NCI-H526 treated with DMSO at 0.1 percent for 48 hours (cell line): ENCODE measurements around the gene KDM2A.
"Not testable (repeated sequence)": the region's sequence is repeated elsewhere in the genome, so short reads cannot be mapped to it uniquely, and the experiment has no call there.

ENCODE experiments used
- DNase-seq: peaks from one replicate; lab custom pipeline; 2025; lab: John Stamatoyannopoulos, UW

Gene KDM2A

DNA sequence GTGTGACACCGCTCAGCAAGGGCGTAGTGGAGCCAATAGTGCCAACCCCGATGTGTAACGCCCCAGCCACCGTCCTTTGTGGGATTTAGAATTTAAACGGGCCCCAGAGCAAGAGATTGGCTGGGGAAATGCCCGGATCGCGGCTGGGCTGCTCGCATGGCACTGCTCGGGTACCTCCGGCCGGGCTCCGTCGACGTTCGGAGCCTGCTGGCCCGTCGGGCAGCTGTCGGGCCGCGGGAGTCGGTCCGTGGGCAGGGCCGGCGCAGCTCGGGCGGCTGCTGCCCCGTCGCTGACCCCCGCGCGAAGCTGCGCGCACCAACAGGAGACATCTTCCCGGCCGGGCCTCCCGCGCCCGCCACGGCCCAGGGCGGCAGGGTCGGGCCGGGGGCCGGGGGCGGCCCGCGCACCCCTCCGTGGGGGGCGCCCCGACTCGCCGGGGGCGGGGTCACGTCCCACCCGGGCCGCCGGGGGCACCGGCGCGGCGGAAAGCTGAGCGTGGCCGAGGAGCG, 1.3 kb upstream of the KDM2A start:
- no peak for DNase-seq

DNA sequence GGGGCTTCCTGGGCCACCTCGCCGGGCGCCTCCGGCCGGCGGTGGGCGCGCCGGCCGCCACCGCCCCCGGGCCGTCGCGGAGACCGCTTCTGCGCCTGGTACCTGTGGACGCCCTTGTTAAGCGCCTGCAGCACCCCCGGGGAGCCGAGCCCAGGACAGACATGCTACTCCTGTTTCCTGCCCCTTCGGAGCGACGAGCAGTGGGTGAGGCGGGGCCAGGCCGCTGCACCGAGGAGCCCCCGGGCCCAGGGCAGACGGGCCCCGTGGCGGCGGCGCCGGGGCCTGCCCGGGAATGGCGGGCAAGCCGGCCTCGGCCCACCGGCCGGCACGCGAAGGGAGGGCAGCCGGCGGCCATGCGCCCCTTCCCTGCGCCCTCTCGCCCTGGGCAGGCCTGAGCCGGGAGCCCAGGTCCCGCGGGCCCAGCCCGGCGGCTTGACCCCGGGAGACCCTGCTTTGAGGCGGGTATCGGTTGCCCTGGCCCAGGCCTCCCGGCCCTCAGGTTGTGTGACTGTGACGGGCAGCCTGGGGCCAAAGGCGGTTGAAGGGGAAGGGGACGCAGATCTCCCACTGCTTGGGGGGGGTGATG, 789 bp upstream of the KDM2A start:
- no peak for DNase-seq

DNA sequence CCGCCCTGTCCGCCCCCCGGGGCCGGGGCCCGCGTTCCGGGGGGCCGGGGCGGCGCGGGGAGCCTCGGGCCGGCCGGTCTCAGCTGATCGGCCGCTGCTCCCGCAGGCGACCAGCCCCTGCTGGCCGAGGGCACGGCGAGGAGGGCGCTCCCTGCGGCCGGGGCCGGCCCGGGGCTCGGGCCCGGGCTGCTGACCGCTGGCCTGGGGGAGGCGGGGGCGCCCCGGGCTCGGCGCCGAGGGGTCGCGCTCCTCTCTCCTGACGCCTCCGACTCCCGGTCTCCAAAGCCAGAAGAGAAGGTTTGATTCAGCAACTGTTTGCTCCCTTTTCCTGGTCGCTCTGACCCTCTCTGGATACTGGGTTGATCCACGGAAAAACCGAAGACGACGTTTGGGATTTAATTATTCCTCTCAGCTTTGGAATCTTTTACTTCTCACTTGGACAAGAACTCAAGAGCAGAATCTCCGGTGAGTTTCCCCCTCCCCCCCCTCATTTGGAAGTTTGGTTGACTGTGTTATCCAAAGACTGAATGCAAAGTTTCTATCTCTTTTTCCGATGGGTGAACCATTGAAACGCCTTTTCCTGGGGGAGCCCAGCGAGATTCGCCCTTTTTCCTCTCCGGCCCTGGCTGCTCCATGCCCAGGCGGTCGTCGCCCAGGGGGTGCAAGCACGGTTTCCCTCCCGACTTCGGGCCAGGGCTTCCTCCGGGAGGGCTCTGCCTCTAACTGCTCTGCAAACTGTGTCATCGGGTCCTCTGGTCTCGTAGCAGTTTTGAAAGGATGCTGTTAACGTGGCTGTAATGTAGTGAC, 725 bp downstream of the KDM2A start:
- peak; percentile 18 for DNase-seq

DNA sequence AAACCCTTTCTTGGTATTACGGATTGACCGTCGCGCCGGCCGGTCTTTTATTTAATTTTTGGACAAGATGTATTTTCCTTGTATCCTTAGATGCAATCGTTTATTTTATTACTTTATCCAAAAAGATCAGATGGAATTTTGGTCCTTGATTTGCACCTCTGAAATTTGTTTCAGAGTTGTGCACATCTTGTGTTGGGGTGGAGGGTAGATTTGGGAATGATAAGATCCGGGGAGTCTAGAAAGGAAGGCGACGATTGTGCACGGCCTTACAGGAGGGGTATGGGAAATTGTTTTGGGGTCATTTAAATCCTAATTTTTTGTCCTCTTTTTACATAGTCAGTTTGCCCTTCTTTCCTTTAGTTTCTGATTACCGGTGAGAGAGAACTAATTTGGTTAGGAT, 1.4 kb downstream of the KDM2A start:
- peak; percentile 42 for DNase-seq

DNA sequence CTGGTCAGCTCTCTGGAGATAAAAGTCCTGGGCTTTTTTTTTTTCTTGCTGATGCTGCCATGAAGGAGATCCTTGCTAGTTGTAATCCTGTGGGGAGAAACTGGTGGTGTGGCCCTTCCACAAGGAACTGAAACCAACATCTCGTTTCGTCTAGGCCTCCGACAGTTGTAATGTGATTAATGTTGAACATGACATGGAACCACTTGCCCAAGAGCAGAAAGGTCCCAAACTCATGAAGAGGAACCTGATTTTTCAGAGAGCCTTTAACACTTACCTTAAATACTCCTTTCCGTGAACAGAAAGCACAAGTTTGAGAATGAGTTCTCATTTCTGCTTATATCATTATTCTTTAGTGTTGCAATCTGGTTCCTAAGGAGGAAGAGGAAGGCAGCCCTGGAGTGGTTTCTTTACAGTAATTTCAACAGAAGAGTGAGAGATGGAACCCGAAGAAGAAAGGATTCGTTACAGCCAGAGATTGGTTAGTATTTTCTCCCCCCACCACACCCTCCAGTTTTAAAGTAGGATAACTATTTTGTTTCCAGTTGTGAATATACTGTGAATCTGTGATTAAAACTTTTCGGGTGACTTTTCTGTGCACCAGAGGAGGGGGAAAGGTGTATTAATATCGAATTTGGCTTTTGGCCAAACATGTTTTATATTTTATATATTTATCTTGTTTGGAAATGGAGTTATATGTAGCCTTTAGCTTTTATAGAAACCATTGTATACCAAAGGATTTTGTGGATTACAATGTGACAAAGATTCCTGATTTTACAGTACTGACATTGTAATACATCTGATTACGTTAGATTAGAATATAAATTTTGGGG, 2.0 kb downstream of the KDM2A start:
- DNase-seq, result peak; percentile 52

DNA sequence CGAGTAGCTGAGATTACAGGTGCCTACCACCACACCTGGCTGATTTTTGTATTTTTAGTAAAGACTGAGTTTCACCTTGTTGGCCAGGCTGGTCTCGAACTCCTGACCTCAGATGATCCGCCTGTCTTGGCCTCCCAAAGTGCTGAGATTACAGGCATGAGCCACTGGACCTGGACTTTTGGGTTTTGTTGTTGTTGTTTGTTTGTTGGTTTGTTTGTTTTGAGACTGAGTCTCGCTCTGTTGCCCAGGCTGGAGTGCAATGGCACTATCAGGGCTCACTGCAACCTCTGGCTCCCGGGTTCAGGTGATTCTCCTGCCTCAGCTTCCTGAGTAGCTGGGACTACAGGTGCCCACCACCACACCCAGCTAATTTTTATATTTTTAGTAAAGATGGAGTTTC, 4.7 kb downstream of the KDM2A start:
- not testable (repeated sequence) for DNase-seq

DNA sequence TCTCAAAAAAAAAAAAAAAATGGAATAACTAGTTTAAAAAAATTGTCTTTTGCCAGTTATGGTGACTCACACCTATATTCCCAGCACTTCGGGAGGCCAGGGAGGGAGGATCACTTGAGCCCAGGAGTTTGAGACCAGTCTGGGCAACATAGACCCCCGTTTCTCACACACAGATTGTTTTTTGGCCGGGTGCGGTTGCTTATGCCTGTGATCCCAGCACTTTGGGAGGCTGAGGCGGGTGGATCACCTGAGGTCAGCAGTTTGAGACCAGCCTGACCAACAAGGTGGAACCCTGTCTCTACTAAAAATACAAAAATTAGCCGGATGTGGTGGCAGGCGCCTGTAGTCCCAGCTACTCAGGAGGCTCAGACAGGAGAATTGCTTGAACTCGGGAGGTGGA, 7.2 kb downstream of the KDM2A start:
- not testable (repeated sequence) for DNase-seq

DNA sequence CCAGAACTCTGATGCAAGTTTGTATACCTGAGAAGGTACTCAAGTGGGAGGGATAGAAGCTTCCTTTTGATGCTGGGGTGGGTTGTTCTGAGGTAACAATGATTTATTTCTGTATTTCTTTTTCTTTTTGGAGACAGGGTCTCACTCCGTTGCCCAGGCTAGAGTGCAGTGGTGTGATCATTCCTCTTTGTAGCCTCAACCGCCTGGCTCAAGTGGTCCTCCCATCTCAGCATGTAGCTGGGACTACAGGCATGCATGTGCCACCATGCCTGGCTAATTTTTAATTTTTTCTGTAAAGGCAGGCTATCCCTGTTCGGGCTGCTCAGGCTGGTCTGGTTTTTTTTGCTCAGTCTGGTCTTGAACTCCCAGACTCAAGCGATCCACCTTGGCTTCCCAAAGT, 7.9 kb downstream of the KDM2A start:
- DNase-seq, result no peak

DNA sequence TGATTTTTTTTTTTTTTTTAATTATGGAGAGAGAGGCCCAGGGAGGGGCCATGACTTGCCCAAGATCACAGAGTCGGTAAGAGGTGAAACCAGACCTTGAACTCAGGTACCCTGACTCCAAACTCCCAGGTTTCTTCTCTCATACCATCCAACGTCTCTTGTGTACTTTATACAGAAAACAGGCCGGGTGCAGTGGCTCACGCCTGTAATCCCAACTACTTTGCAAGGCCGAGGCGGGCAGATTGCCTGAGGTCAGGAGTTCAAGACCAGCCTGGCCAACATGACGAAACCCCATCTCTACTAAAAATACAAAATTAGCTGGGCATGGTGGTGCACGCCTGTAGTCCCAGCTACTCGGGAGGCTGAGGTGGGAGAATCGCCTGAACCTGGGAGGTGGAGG, 11.8 kb downstream of the KDM2A start:
- not testable (repeated sequence) for DNase-seq

DNA sequence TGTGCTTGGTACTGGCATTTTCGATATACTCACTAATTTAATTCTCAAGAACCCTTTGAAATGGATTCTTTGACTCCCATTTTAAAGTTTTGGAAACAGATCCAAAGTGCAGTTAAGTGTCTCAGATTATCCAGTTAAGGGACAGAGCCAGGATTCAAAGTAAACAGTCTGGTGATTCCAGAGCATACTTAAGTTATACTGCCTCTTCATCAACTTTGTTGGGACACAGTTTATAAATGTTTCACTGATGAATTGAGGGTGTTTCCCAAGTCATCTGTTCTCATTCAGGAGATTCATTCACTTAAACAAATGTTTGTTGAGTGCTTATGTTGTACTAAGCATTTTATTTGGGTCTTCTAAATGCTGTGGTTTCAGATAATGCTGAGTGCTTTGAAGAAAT, 17.1 kb downstream of the KDM2A start:
- no peak for DNase-seq

DNA sequence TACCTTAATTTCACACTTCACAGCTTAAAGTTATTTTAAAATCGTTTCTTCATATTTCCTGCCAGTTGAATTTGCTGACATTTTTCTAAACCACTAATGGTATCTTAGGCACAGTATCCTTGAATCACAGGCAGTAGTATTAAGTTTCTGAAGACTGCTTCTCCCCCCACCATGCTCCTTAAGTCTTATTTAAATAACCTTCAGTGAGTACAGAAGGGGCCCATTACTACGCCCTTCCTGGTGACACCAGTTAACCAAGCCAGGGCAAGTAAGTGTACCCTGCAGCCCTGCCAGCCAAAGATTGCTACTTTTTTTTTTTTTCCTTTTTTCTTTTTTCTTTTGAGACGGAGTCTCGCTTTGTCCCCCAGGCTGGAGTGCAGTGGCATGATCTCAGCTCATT, 19.9 kb downstream of the KDM2A start:
- DNase-seq, result no peak

DNA sequence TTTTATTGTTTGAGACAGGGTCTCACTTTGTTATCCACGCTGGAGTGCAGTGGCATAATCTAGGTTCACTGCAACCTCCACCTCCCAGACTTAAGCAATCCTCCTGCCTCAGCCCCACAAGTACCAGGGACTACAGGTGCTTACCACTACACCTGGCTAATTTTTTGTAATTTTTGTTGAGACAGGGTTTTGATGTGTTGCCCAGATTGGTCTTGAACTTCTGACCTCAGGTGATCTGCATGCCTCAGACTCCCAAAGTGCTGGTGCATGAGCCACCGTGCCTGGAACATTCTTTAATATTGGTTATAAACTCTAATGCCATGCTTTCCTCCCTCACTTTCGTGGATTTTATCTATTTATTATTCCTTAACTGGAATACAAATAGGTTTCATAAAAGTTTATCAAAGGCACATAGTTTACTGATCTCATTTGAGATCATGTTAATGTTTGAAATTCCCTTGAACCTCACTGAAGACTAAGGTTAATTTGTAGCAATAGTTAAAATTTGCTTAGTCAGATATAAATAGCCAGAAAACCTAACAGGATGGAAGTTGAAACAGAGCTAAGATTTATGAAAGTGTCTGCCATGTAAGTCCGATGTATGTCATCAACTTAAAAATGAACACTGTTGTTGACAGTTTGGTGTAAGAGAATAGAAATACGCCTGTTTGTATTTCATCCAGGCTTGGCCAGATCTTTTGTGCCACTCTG, 27.6 kb downstream of the KDM2A start:
- DNase-seq, result no peak

DNA sequence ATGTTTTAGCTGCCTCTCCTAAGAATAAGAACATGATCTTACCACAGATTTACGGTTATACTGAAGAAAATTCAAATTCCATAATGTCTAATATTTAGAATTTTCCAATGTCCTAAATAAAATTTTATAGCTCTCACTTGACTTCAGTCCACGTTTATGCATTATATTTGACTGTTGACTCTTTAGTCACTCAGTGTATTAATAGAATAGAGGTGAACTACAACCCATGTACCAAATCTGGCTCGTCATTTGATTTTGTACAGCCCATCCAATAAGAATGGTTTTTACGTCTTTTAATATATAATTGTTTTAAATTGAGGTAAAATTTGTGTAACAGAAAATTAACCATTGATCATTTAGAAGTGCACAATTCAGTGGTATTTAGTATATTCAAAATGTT, 34.9 kb downstream of the KDM2A start:
- DNase-seq, result no peak

DNA sequence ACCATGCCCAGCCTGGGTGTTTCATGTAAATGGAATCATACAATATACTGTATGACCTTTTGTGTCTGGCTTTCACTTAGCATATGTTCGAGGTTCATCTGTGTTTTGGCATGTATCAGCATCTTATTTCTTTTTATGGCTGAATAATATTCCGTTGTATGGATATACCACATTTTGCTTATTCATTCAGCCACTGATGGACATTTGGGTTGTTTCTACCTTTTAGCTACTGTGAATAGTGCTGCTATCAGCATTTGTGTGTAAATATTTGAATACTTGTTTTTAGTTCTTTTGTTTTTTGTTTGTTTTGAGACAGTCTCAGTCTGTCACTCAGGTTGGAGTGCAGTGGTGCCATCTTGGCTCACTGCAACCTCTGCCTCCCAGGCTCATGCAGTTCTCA, 35.7 kb downstream of the KDM2A start:
- no peak for DNase-seq

DNA sequence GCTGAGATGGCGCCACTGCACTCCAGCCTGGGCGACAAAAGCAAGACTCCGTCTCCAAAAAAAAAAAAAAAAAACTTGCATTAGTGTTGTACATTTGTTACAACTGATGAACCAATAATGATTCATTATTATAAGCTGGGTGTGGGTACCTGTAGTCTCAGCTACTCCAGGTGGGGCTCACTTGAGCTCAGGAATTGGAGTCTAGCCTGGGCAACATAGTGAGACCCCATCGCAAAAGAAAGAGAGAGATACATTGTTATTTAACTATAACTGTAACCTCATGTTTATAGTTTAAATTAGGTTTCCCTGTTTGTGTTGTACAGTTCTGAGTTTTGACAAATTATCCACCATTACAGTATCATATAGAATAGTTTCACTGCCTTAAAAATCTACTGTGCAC, 38.6 kb downstream of the KDM2A start:
- no peak for DNase-seq

DNA sequence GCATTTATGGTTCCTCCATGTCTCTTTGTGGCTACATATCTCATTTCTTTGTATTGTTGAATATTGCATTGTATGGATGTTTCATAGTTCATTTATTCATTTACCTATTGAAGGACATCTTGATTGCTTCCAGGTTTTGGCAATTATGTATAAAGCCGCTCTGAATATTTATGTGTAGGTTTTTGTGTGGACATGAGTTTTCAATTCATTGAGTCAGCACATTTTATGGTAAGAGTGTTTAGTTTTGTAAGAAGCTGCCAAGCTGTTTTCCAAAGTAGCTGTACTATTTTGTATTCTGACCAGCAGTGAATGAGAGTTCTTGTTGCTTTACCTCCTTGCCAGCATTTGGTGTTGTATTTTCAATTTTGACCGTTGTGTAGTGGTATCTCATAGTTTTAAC, 39.2 kb downstream of the KDM2A start:
- no peak for DNase-seq

DNA sequence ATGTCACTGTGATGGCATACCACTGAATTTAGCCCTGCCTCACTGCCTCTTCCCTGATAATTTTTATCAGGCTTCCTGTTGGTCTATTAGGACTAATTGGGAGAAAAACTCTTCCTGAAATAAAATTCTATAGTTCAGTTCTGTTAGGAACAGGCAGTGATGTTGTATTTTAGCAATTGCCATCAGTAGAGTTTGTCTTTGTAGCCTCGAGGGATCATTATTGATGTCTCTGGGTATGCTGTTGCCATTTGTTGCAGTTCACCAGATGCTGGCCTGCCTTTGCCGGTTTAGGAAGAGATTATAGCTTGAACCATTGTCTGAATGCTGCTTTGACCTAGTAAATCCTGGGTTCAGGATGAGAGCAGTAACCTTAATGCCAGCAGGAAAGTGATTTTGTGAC, 41.0 kb downstream of the KDM2A start:
- DNase-seq, result no peak

DNA sequence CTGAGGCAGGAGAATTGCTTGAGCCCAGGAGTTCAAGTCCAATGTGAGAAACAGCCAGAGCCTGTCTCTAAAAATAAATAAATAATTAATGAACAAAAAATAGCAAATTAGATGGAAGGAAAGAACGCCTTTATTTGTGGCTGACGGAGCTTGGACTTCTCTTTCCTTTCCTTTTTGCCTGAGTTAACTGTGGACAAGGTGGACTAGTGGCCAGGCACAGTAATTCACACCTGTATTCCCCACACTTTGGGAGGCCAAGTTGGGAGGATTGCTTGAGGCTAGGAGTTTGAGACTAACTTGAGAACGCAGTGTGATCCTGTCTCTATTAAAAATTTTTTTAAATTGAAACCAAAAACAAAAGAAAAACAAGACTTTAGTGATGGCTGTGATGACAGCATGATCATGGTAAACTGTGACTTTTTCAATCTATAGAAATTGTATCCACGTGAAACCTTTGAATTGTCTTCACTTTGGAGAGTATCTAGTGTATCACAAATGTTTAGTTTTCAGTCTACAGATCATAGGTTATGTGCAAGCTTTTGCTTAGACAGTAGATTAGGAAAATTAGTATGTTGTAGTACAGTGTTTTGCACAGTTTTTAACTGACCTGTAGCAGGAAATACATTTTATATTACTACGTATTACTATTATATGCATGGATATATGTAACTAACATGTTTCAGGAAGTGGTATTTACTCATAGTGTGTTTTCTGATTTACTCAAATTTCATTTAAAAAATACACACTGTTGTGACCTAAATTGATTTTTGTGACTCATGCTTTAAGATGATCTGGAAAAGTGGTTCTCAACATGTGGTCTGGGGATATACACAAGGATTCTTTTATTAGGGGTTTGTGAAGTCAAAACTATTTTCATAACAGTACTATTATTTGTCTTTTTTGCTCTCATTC, 42.1 kb downstream of the KDM2A start:
- DNase-seq, result no peak

DNA sequence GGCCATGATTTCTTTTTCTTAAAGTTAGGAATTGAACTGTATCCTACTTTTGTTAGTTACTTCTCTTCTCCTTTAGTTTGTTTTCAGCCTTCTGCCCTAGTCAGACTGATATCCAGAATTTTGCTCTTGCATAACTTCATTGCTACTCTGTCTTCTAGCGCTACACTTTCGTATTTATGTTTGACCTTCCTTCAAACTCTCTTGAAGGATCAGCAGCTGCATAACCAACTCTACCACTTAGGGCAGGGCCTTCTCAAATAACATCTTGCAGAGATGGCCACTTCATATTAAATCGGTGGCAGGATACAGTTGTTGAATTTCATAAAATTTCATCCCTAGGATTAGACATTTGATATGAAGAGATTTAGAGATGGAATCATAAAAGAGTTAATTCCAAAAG, 43.9 kb downstream of the KDM2A start:
- DNase-seq, result no peak

DNA sequence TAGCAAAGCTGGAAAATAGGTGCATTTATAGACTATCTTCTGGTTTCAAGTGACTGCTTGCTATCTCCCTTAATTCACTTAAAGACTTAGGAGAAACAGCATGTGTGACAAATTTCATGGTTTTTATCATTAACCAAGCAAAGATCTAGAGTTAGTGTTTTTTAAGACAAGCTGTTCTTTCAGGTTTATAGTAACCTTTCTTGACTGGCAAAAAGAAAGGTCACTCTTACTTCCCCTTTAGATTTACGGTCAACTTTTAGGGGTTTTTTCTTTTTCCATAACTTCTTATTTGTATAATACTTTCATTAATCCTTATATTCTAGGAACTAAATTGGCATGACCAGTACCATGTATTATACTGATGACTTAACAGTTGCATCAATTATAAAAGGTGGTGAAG, 46.6 kb downstream of the KDM2A start:
- no peak for DNase-seq

DNA sequence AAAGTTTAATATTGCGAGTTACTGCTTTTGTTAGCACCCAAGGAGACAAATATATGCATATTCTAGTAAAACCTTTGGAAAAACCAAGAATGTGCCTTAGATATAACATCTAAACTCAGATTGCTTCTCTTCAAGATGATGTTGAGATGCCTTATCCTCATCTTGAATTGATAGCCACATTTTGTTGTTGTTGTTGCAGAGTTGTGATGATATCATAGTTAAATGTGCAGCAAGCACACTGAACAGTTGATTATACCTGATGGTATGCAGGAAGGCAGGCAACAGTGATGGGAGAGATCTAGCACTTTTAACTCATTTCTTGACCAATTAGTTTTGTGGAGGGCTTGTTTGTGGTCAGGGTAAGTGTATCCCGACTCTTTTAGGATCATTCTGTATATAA, 48.0 kb downstream of the KDM2A start:
- DNase-seq, result no peak
